Uterus (tissue), 4 donors: Measurements from ENCODE around the gene ASAP3. TPM values are rescaled to one million over a fixed set of nuclear protein-coding genes. Genes with fewer than 3 reads are reported as not detected.

Source experiments
- DNase-seq, 2 donors: peaks; one replicate each; pipeline ENCODE4 v3.0.0-alpha.2; 2019 to 2020
- H3K27ac ChIP-seq, 2 donors: fragments of 200-600 bp; sonication (generic); 1 replicate in 1 of 2; 2 replicates in 1 of 2; pipeline ENCODE4 v1.5.1; 2016 to 2018
- H3K27me3 ChIP-seq, 2 donors: fragments of 200-600 bp; sonication (generic); one replicate each; pipeline ENCODE4 v1.5.1; 2018 to 2019; ENCODE audit warnings: control low read depth in 1 of 2
- H3K36me3 ChIP-seq, 2 donors: fragments of 200-600 bp; sonication (generic); one replicate each; pipeline ENCODE4 v1.5.1; 2019; ENCODE audit warnings: control low read depth in 1 of 2
- H3K4me1 ChIP-seq, 2 donors: fragments of 200-600 bp; sonication (generic); one replicate each; pipeline ENCODE4 v1.5.1; 2018 to 2019; ENCODE audit warnings: control low read depth in 1 of 2
- H3K4me3 ChIP-seq, 2 donors: fragments of 200-600 bp; sonication (generic); 1 replicate in 1 of 2; 2 replicates in 1 of 2; pipeline ENCODE4 v1.5.1; 2018 to 2019; ENCODE audit warnings: mild to moderate bottlenecking in 1 of 2
- H3K9me3 ChIP-seq, 2 donors: fragments of 200-600 bp; sonication (generic); one replicate each; pipeline ENCODE4 v1.5.1; 2019; ENCODE audit warnings: control low read depth in 1 of 2
- POLR2A ChIP-seq, 2 donors: fragments of 450-650 bp; IDR thresholded peaks; one replicate each; pipeline ENCODE4 v1.6.1; 2016; ENCODE audit warnings: antibody characterized with exemption in 2 of 2, mild to moderate bottlenecking in 1 of 2, moderate library complexity in 1 of 2
- intact Hi-C: fragments of 100-400 bp; cut with DNase I; formaldehyde crosslinking; loops from one replicate; pipeline ENCODE4 v1.15.1; 2023; ENCODE audit warnings: low total_unique reads
- total RNA-seq, 4 donors: library from RNA; depleted of rRNA in 3 of 4; stranded (reverse); fragments of >200 nt in 3 of 4; gene quantifications; one replicate each; pipeline versions ENCODE4 v1.1.0 to v1.2.4, GENCODE V29; 2014 to 2023
- TF ChIP-seq, protein P1 (sequence below), 4 experiments: fragments of 200-600 bp in 2 of 4; fragments of 450-650 bp in 2 of 4; sonication (generic) in 2 of 4; IDR thresholded peaks; one replicate each; pipeline ENCODE4 v1.5.1; 2016 to 2019; ENCODE audit warnings: antibody characterized with exemption in 4 of 4, mild to moderate bottlenecking in 2 of 4, moderate library complexity in 1 of 4
- donor health status: DM: yes; HTN: yes; CAD: no.

ASAP3 gene
- total RNA-seq, 4 donors from 2014 or later, result 48.4 to 87.7 (median 68.2) TPM

- peak overlapping the region; percentile 7 to 69 for H3K27ac ChIP-seq
- peak; percentile 46 to 62 for DNase-seq
- no peak overlapping the region for H3K4me3 ChIP-seq
- TF ChIP-seq POLR2A (IDR thresholded peaks at IDR 0.05), result no peak
- TF ChIP-seq, protein P1, sequence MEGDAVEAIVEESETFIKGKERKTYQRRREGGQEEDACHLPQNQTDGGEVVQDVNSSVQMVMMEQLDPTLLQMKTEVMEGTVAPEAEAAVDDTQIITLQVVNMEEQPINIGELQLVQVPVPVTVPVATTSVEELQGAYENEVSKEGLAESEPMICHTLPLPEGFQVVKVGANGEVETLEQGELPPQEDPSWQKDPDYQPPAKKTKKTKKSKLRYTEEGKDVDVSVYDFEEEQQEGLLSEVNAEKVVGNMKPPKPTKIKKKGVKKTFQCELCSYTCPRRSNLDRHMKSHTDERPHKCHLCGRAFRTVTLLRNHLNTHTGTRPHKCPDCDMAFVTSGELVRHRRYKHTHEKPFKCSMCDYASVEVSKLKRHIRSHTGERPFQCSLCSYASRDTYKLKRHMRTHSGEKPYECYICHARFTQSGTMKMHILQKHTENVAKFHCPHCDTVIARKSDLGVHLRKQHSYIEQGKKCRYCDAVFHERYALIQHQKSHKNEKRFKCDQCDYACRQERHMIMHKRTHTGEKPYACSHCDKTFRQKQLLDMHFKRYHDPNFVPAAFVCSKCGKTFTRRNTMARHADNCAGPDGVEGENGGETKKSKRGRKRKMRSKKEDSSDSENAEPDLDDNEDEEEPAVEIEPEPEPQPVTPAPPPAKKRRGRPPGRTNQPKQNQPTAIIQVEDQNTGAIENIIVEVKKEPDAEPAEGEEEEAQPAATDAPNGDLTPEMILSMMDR (IDR thresholded peaks at IDR 0.05), result no peak
- H3K36me3 ChIP-seq, result no peaks in the 10 kb centered on the region
- H3K9me3 ChIP-seq, result no peaks in the 10 kb centered on the region
- H3K27me3 ChIP-seq, result no peaks in the 10 kb centered on the region
- peaks cover 0 to 8% of the 10 kb centered on the region in 2 donors for H3K4me1 ChIP-seq
- intact Hi-C loops, result no loop called here
Measured at GRCh38 chr1:23470282-23471070, 13.5 kb downstream of the ASAP3 start.

DNA sequence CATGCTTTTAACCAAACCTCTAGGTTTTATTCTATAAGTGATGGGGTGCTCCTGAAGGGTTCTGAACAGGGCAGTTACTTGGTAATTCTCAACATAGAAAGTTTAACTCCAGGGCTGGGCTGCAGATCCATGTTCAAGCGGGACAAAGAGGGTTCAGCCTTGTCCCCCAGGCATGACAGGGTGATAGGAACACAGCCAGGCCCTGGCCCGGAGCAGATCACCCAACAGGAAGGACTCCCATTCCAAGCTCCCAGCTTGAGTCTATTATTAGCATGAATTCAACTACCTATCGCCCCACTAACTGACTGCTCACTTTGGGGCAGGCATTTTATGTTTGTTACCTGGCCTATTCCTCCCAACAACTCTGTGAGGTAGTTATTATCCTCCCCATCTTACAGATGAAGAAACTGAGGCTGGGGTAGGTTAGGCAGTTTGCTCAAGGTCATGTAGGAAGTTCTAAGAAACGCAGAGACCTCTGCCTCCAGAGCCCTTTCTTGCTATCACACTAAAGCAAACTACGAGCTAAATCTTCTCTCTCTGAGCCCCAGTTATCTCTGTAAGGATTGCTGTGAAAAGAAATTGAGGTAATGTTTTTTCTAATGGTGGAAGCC lies 14.5 kb downstream of the ASAP3 start:
- intact Hi-C loops, result no loop called here
- H3K36me3 ChIP-seq, result no peaks in the 10 kb centered on the region
- H3K27ac ChIP-seq, result no peak overlapping the region
- no peaks in the 10 kb centered on the region for H3K27me3 ChIP-seq
- no peak for TF ChIP-seq POLR2A (IDR thresholded peaks at IDR 0.05)
- H3K4me3 ChIP-seq, result no peak overlapping the region
- no peaks in the 10 kb centered on the region for H3K9me3 ChIP-seq
- peaks cover 0 to 8% of the 10 kb centered on the region in 2 donors for H3K4me1 ChIP-seq
- no peak for DNase-seq

- Histone ChIP-seq H3K4me3 (no peak overlapping the region), H3K27me3 (no peaks in the 10 kb centered on the region), H3K9me3 (no peaks in the 10 kb centered on the region), H3K27ac (no peak overlapping the region), H3K4me1 (peaks cover 0 to 8% of the 10 kb centered on the region in 2 donors), H3K36me3 (no peaks in the 10 kb centered on the region)
- no peak for TF ChIP-seq POLR2A (IDR thresholded peaks at IDR 0.05)
- TF ChIP-seq, protein P1 (IDR thresholded peaks at IDR 0.05), result no peak
- DNase-seq, result no peak
- intact Hi-C loops, result no loop called here
Measured at GRCh38 chr1:23466423-23466989, 17.5 kb downstream of the ASAP3 start.

GRCh38 chr1:23463286-23463685 lies 20.7 kb downstream of the ASAP3 start:
- TF ChIP-seq, protein P1 (IDR thresholded peaks at IDR 0.05), result no peak
- no peak for TF ChIP-seq POLR2A (IDR thresholded peaks at IDR 0.05)
- H3K4me3 ChIP-seq, result no peak overlapping the region
- H3K27me3 ChIP-seq, result no peaks in the 10 kb centered on the region
- no peaks in the 10 kb centered on the region for H3K36me3 ChIP-seq
- no peaks in the 10 kb centered on the region for H3K9me3 ChIP-seq
- no peak for DNase-seq
- intact Hi-C loops, result no loop called here
- H3K4me1 ChIP-seq, result no peaks in the 10 kb centered on the region
- H3K27ac ChIP-seq, result no peak overlapping the region

DNA sequence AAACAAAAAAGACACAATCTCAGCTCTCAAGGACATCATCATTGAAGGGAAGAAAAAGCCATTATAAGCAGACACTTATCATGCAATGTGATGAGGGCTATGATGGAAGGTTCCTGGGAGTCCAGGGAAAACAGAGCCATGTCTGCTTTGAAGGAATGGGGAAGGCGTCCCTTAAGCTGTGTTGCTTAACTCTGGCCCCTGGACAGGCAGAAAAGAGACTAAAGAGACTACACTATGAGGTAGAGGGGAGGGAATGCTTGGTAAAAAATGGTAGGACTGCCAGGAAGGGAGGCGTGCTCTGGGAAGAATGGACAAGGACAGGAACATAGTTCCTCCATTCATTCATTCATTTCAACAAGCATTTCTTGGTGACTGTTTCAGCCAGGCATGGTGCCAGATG lies 21.2 kb downstream of the ASAP3 start:
- no peaks in the 10 kb centered on the region for H3K9me3 ChIP-seq
- intact Hi-C loops, result no loop called here
- H3K27ac ChIP-seq, result no peak overlapping the region
- no peak for DNase-seq
- no peaks in the 10 kb centered on the region for H3K27me3 ChIP-seq
- H3K4me1 ChIP-seq, result no peaks in the 10 kb centered on the region
- H3K36me3 ChIP-seq, result no peaks in the 10 kb centered on the region
- H3K4me3 ChIP-seq, result no peak overlapping the region
- TF ChIP-seq POLR2A (IDR thresholded peaks at IDR 0.05), result no peak
- TF ChIP-seq, protein P1 (IDR thresholded peaks at IDR 0.05), result no peak
